SK-N-MC (cell line): Measurements from ENCODE around the gene CFAP90.

Source experiments
- DNase-seq: peaks from one replicate; pipeline ENCODE4 v3.0.0-alpha.2; 2011; ENCODE audit warnings: low read depth, low spot score
- H3K27ac ChIP-seq: fragments of 200-600 bp; sonication (generic); 2 replicates; pipeline ENCODE4 v1.5.1; 2016; ENCODE audit warnings: mixed run types
- H3K36me3 ChIP-seq: fragments of 200-600 bp; sonication (generic); 2 replicates; pipeline ENCODE4 v1.6.1; 2017; ENCODE audit warnings: antibody characterized with exemption, low read length, mixed read lengths; ENCODE audit not compliant: insufficient read depth
- H3K4me3 ChIP-seq: fragments of 200-600 bp; sonication (generic); 2 replicates; pipeline ENCODE4 v1.5.1; 2016
- H3K9ac ChIP-seq: fragments of 200-600 bp; sonication (generic); 2 replicates; pipeline ENCODE4 v1.8.0; 2017; ENCODE audit warnings: mixed run types, mixed read lengths; ENCODE audit not compliant: insufficient read length
- H3K9me3 ChIP-seq: fragments of 200-600 bp; sonication (generic); 2 replicates; pipeline ENCODE4 v1.6.1; 2017; ENCODE audit warnings: low read depth, mild to moderate bottlenecking, antibody characterized with exemption, low read length, moderate library complexity, mixed read lengths
- EZH2 ChIP-seq: fragments of 200-600 bp; sonication (generic); IDR thresholded peaks from one replicate; pipeline ENCODE4 v1.6.1; 2017; ENCODE audit warnings: antibody characterized with exemption
- FOXP2 ChIP-seq: optimal IDR thresholded peaks from 2 replicates; pipeline ENCODE3; 2011; ENCODE audit warnings: mild to moderate bottlenecking, moderate library complexity; ENCODE audit not compliant: insufficient read depth; ENCODE audit errors: extremely low read length, control extremely low read depth
- POLR2AphosphoS5 ChIP-seq: IDR thresholded peaks from 2 replicates; pipeline ENCODE4 v1.6.1; 2012; ENCODE audit warnings: mild to moderate bottlenecking, low read depth, low read length, borderline replicate concordance

Gene CFAP90

DNA sequence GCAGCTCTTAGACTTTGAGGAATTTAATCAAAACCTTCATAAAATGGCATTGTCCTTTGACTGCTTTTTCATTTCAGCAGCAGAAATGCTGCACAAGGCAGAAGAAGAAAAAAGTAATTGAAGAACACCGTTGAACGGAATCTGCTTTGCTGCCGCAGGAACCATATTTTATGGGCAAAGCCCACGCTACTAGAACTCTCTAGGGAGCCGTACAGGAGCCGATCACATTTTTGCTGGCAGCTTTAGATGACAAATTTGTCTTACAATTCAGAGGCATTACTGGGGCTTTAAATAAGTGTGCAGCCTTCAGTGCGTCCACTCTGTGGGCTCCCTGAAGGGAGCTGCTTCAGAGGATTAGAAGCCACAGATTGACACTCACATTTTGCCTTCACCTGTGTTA is 5.4 kb downstream of the CFAP90 start:
- no peaks in the 10 kb centered on the region for H3K36me3 ChIP-seq
- no peak overlapping the region for H3K9ac ChIP-seq
- H3K4me3 ChIP-seq = no peak overlapping the region
- no peaks in the 10 kb centered on the region for H3K9me3 ChIP-seq
- TF ChIP-seq FOXP2 = no peak
- no peak for TF ChIP-seq POLR2AphosphoS5
- no peak for TF ChIP-seq EZH2
- no peak overlapping the region for H3K27ac ChIP-seq
- no peak for DNase-seq

DNA sequence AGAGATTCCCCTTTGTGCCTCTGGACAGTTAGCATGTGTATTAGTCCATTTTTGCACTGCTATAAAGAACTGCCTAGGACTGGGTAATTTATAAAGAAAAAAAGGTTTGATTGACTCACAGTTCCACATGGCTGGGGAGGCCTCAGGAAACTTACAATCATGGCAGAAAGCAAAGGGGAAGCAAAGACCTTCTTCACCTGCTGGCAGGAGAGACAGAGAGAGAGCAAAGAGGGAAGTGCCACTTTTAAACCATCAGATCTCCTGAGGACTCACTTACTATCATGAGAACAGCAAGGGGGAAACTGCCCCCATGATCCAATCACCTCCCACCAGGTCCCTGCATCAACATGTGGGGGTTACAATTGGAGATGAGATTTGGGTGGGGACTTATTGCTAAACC is 6.0 kb downstream of the CFAP90 start:
- Histone ChIP-seq H3K27ac (no peak overlapping the region), H3K4me3 (no peak overlapping the region), H3K9ac (no peak overlapping the region), H3K36me3 (no peaks in the 10 kb centered on the region), H3K9me3 (no peaks in the 10 kb centered on the region)
- no peak for TF ChIP-seq POLR2AphosphoS5
- no peak for TF ChIP-seq EZH2
- no peak for TF ChIP-seq FOXP2
- no peak for DNase-seq

DNA sequence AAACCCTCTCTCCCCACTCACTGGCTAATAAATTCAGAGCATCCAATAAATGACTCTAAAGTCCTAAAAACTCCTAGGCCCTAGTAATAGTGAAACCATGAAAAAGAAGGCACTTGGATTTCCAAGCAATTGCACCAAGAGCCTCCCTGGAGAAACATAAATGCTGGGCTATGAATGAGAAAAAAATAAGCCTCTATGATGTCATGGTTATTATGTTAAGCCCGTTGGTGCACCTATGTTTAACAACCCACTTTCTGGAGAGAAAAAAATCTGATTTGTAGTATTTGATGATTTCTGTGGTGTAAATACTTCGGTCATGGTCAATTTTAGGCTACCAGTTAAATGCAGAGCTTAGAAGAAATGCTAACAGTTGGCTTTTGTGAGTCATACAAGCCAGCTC is 8.4 kb downstream of the CFAP90 start:
- Histone ChIP-seq H3K36me3 (no peaks in the 10 kb centered on the region), H3K4me3 (no peak overlapping the region), H3K27ac (no peak overlapping the region), H3K9me3 (no peaks in the 10 kb centered on the region), H3K9ac (no peak overlapping the region)
- DNase-seq = no peak
- TF ChIP-seq EZH2 = no peak
- TF ChIP-seq POLR2AphosphoS5 = no peak
- TF ChIP-seq FOXP2 = no peak

DNA sequence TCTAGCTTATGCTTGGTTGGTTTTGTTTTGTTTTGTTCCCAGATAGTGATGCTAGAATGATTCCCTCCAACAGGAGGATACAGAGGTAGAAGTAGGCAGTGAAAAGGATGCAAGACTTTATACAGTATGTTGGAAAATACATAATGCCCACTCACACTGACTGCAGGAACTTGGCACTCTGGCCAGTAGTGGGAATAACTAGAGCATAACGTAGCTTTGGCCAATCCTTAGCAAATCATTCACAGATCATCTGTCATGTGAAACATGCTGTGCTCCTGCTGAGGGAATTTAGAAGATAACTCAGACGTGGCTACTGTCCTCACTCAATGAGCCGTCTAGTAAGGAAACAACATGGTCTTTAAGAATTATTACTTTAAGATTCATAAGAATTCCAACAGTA is 13.5 kb downstream of the CFAP90 start:
- Histone ChIP-seq H3K9ac (no peak overlapping the region), H3K27ac (no peak overlapping the region), H3K4me3 (no peak overlapping the region), H3K36me3 (no peaks in the 10 kb centered on the region), H3K9me3 (no peaks in the 10 kb centered on the region)
- TF ChIP-seq POLR2AphosphoS5 (no peak), FOXP2 (no peak), EZH2 (no peak)
- no peak for DNase-seq

DNA sequence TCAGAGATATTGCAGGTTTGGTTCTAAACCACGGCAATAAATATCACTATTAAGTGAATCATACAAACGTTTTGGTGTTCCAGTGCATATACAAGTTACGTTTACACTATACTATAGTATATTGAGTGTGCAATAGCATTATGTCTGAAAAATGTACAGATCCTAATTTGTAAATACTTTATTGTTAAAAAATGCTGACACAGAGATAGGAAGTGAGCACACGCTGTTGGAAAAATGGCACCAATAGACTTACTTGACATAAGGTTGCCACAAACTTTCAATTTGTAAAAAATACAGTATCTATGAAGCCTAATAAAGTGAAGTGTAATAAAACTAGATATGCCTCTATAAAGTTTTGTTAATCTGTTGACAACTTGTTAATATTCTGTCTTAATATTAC is 16.0 kb downstream of the CFAP90 start:
- Histone ChIP-seq H3K9ac (no peak overlapping the region), H3K27ac (no peak overlapping the region), H3K36me3 (no peaks in the 10 kb centered on the region), H3K9me3 (no peaks in the 10 kb centered on the region), H3K4me3 (no peak overlapping the region)
- DNase-seq = no peak
- TF ChIP-seq FOXP2 (no peak), POLR2AphosphoS5 (no peak), EZH2 (no peak)

DNA sequence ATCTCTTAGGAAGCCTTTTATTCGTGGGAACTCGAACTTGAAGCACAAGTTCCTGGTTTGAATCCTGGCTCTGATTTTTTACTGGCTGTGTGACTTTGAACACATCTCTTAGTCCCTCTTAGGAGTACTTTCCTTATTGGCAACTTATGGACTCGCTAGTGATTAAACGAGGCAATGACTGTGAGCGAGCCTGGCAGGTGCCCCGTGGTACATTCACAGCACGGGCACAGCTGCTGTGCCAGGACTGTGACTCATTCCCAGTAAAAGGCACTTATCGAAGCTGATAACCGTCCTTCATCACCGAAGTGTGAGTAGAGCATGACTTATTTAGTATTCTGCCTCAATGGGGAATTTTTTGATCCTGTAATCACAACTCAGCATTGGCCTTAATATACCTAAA is 22.7 kb downstream of the CFAP90 start:
- H3K4me3 ChIP-seq = no peak overlapping the region
- no peak for DNase-seq
- no peaks in the 10 kb centered on the region for H3K9me3 ChIP-seq
- H3K27ac ChIP-seq = no peak overlapping the region
- no peak overlapping the region for H3K9ac ChIP-seq
- H3K36me3 ChIP-seq = no peaks in the 10 kb centered on the region
- no peak for TF ChIP-seq EZH2

DNA sequence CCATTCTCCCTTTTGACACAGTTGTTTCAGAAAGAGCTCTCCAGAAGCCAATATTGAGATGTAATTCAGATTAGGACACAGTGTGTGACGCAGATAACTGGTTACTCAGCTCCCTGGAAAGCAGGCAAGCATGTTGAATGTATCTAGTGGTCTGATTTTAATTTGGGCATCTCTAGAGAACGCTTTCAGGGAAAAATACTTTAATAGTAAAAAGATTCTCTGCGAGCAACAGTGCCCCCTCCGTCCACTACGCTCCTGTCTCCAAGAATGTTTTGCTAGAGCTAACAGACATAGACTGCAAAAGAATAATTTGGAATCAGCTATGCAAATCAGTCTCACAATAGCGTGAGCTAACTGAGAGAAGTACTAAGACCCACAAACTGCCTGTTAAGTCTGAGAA is 23.3 kb downstream of the CFAP90 start:
- no peaks in the 10 kb centered on the region for H3K9me3 ChIP-seq
- no peak for DNase-seq
- no peak overlapping the region for H3K27ac ChIP-seq
- H3K9ac ChIP-seq = no peak overlapping the region
- TF ChIP-seq FOXP2 (no peak), EZH2 (no peak), POLR2AphosphoS5 (no peak)
- H3K36me3 ChIP-seq = no peaks in the 10 kb centered on the region
- H3K4me3 ChIP-seq = no peak overlapping the region

DNA sequence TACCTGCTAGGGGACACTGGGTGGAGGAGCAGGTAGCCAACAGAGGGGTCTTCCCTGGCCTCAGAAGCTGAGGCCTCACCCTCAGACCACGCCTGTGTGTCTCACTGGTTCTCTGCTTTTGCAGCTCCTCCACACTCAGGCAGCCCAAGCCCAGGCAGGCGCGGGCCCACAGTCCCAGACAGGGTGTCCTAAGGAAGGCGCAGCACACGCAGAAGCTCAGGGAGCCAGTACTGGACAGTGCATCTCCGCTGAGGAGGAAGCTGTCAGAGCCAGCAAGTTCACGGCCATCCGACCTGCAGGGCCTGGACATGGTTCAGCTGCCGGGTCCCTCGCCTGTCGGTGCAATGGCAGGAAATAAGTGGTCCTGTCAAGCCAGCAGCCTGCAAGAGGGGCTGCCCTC is 25.3 kb downstream of the CFAP90 start:
- DNase-seq = no peak
- H3K4me3 ChIP-seq = no peak overlapping the region
- H3K9me3 ChIP-seq = no peaks in the 10 kb centered on the region
- no peak overlapping the region for H3K9ac ChIP-seq
- no peaks in the 10 kb centered on the region for H3K36me3 ChIP-seq
- TF ChIP-seq FOXP2 (no peak), EZH2 (no peak), POLR2AphosphoS5 (no peak)
- H3K27ac ChIP-seq = no peak overlapping the region

DNA sequence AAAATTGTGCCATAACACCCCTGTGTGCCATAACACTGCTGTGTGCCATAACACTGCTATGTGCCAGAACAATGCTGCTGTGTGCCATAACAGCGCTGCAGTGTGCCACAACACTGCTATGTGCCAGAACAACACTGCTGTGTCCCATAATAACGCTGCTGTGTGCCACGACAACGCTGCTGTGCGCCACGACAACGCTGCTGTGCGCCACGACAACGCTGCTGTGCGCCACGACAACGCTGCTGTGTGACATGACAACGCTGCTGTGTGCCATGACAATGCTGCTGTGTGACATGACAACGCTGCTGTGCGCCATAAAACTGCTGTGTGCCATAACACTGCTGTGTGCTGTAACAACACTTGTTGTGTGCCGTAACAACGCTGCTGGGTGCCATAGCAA is 25.9 kb downstream of the CFAP90 start:
- TF ChIP-seq FOXP2 = no peak
- no peak for TF ChIP-seq POLR2AphosphoS5
- no peak for TF ChIP-seq EZH2

DNA sequence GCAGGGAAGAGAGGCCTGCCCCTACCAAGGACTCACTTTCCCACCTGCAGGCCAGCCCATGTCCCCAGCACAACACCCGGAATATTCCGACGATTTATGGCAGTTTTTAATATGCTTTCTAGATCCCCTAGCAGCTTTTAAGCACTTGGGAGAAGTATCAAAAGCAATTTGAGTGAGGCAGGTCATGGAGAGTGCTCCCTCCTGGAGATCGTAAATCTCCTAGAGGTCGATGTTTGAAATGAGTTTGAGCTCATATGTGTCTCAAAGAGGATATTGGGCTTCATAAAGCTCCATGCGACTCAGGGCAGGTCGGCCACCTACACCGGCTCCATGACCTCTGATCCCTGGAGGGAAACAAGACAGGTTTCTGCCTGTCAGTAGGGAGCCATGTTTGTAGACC is 27.3 kb downstream of the CFAP90 start:
- TF ChIP-seq EZH2 (no peak), FOXP2 (no peak), POLR2AphosphoS5 (no peak)
- no peaks in the 10 kb centered on the region for H3K36me3 ChIP-seq
- no peaks in the 10 kb centered on the region for H3K9me3 ChIP-seq
- H3K27ac ChIP-seq = no peak overlapping the region
- no peak overlapping the region for H3K4me3 ChIP-seq
- no peak overlapping the region for H3K9ac ChIP-seq
- DNase-seq = no peak

More for the DNA sequence above, 25.9 kb downstream of the CFAP90 start:
- H3K4me3 ChIP-seq = no peak overlapping the region
- DNase-seq = no peak
- H3K36me3 ChIP-seq = no peaks in the 10 kb centered on the region
- no peak overlapping the region for H3K27ac ChIP-seq
- no peaks in the 10 kb centered on the region for H3K9me3 ChIP-seq
- no peak overlapping the region for H3K9ac ChIP-seq

DNA sequence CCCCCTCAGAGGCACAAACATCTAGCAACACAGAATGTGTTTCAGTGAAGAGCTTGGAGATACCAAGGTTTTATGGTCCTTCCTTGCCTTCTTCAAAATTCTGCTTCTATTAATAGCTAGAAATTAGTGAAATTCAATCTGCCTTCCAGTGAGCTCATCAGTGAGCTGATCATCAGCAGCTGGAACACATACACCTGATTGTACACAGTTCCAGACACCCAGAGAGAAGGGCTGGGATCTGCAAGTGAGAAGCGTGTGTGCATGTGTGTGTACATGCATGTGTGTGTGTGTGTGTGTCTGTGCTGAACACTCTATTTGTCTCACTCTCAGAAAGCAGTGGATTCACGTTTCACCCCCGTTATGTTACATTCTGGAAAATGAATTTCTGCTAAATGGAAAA is 28.5 kb downstream of the CFAP90 start:
- Histone ChIP-seq H3K36me3 (no peaks in the 10 kb centered on the region), H3K27ac (no peak overlapping the region), H3K9me3 (no peaks in the 10 kb centered on the region), H3K9ac (no peak overlapping the region), H3K4me3 (no peak overlapping the region)
- no peak for DNase-seq
- TF ChIP-seq FOXP2 = no peak
- TF ChIP-seq EZH2 = no peak
- no peak for TF ChIP-seq POLR2AphosphoS5
